GM12892 (cell line): Measurements from ENCODE around the gene ZNF821.

Source experiments
- POLR2A ChIP-seq: IDR thresholded peaks from 2 replicates; pipeline ENCODE4 v1.6.1; 2011; ENCODE audit warnings: low read depth, low read length, control low read depth
- POLR2AphosphoS5 ChIP-seq: IDR thresholded peaks from 2 replicates; pipeline ENCODE4 v1.6.1; 2011; ENCODE audit warnings: low read depth, low read length, control low read depth

DNA sequence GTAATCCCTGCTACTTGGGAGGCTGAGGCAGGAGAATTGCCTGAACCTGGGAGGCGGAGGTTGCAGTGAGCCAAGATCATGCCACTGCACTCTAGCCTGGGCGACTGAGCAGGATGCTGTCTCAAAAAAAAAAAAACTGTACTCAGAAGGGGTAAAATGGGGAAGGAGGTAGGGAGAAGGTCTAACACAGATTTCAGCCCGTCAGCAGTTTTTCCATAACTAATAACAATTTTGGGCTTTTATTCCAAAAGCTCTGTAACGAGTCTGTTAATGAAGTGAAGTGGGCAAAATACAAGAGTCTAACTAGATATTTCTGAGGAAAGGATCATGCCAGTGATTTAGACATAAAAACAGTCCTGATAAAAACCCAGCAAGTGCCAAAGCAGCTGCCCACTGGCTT lies 10.8 kb downstream of the ZNF821 start:
- TF ChIP-seq POLR2AphosphoS5 (no peak), POLR2A (no peak)
